Cardiac fibroblast (primary cell): Measurements from ENCODE around the gene RREB1.

Experiments used
- DNase-seq, 2 donors: peaks; one replicate each; pipeline versions ENCODE4 v3.0.0 to v3.0.0-alpha.2; 2010; ENCODE audit warnings: low read depth in 2 of 2
- H3K4me3 ChIP-seq, 2 donors: replicated peaks in 1 of 2; 1 replicate in 1 of 2; 2 replicates in 1 of 2; pipeline ENCODE4 v1.5.1; 2011; ENCODE audit warnings: low read depth in 2 of 2, low read length in 2 of 2, mild to moderate bottlenecking in 2 of 2, moderate library complexity in 1 of 2
- TF ChIP-seq, protein P1 (sequence below): IDR thresholded peaks from one replicate; pipeline ENCODE4 v1.5.1; 2011; ENCODE audit warnings: low read depth, mild to moderate bottlenecking, low read length, inconsistent platforms

The RREB1 gene

DNA sequence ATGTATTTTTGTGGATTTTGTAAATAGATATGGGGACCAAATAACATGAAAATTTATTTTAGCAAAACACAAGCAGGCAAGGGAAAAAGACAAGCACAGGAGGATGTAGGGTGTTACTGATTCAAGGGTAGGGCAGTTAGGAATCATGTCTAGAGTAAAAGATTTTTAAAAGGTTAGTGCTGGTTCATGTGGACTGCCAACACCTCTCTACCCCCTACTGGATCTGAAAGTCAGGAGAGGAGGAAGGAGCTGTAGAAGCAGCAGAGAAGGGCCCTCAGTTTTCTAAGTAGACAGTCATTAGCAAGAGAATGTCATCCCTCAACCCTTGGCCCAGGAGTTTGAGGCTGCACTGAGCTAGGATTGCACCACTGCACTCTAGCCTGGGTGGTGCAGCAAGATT lies 95.2 kb downstream of the RREB1 start:
- no peak overlapping the region for H3K4me3 ChIP-seq
- TF ChIP-seq, protein P1, sequence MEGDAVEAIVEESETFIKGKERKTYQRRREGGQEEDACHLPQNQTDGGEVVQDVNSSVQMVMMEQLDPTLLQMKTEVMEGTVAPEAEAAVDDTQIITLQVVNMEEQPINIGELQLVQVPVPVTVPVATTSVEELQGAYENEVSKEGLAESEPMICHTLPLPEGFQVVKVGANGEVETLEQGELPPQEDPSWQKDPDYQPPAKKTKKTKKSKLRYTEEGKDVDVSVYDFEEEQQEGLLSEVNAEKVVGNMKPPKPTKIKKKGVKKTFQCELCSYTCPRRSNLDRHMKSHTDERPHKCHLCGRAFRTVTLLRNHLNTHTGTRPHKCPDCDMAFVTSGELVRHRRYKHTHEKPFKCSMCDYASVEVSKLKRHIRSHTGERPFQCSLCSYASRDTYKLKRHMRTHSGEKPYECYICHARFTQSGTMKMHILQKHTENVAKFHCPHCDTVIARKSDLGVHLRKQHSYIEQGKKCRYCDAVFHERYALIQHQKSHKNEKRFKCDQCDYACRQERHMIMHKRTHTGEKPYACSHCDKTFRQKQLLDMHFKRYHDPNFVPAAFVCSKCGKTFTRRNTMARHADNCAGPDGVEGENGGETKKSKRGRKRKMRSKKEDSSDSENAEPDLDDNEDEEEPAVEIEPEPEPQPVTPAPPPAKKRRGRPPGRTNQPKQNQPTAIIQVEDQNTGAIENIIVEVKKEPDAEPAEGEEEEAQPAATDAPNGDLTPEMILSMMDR: no peak
- no peak for DNase-seq

DNA sequence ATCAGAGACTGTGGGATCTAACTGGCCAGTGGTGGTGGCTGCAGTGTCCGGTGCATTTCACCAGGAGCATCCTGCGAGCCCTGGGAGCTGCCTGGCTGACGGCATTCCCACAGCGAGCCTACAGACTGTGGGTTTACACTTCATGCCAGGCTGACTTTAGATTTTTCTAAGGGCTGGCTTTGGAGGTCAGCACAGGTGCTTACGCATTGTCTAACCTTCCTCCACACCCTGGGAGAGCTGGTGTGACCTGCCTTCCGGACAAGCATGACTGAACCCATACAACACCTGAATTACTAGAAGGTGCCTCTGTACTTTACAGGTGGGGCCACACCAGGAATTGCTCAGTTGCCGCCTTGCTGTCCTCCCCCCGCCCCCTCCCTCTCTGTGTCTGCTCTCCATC lies 96.2 kb downstream of the RREB1 start:
- H3K4me3 ChIP-seq: no peak overlapping the region
- DNase-seq: no peak
- TF ChIP-seq, protein P1: no peak

DNA sequence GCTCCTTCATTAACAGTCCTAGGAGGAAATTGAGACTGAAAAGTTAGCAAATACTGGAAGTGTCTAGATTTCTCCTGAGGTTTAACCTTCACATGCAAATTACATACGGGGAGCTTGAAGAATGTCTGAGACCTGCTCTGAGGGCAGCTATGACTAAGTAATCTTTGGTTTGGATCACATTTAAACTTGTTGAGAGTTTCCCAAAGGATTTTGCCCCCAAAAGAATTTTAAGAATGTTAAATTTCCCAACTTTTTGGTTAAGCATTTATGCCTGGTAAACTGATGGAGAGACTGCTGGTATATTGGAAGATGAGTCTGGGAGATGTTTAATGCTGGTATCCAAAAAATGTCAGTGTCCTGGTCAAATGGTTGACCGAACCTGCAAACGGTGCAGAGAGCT lies 97.0 kb downstream of the RREB1 start:
- DNase-seq: peak in 1 of 2 donors; percentile 10
- H3K4me3 ChIP-seq: no peak overlapping the region
- TF ChIP-seq, protein P1: no peak

DNA sequence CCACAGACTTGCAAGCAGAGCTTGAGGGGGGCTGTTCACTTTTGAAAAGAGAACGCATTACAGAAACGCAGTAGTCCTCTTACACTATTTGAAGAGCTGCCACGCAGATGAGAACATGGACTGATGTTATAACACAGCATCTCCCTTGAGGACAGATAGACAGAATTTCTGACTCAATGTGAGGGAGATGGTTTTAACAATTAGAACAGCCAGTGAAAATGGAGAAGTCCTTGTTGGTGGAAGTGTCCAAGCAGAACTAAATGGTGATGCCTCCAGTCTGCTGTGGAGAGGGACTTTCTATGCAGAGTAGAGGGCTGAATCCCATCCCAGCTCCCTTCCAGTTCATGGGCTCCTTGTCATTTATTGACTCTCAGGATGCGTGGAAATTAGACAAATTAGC lies 100.0 kb downstream of the RREB1 start:
- no peak overlapping the region for H3K4me3 ChIP-seq
- TF ChIP-seq, protein P1: no peak
- no peak for DNase-seq

DNA sequence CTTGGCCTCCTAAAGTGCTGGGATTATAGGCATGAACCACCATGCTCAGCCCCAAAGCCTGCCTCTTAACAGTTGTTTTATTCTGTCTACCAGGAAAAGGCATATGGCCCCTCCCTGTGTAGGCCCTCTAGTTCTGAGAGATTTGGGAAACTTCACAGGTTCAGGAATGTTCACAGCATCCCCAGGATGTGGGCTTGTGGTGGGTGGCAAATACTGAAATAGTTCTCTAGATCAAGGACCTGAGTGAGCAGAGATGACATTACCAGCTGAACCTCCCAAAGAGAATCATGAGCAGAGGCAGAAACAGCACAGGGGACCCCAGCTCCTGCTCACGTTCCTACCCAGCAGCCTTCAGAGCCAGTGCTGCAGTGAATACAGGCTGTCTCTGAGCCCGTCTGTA lies 105.7 kb downstream of the RREB1 start:
- TF ChIP-seq, protein P1: no peak
- DNase-seq: no peak

DNA sequence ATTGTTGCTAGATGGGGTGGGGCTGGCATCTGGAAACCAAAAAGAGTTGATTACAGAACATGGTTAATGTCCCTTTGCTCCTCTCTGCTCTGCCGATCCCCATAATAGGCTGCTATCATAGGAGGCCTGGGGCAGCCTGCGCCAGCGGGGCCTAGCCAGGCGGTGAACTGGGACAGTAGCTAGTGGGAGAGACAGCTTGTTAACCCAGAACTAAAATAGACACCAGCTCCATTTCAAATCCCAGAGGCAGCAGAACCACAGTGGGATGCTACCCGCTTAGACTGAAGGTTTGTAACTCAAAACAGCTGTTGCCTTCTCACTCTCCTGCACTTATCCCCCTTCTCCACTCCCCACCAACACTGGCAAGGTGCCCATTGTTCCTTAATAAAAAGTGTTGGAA lies 106.7 kb downstream of the RREB1 start:
- DNase-seq: no peak
- TF ChIP-seq, protein P1: no peak
- H3K4me3 ChIP-seq: no peak overlapping the region

More for the DNA sequence above, 105.7 kb downstream of the RREB1 start:
- H3K4me3 ChIP-seq: no peak overlapping the region

DNA sequence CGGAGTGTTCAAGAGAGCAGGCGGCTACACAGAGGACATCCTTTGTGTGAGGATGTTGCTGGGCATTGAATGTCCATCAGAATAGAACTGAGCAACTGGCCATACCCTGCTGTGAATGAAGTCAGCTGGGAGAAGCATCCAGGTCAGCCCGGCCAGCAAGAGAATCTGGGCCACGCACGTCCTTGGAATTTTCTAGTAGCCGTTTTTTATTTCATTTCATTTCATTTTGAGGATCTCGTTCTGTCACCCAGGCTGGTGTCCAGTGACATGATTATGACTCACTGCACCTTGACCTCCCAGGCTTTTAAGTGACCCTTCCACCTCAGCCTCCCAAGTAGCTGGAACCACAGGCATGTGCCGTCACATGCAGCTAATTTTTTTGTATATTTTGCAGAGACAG lies 107.4 kb downstream of the RREB1 start:
- H3K4me3 ChIP-seq: no peak overlapping the region
- peak in 1 of 2 donors; percentile 32 for DNase-seq
- TF ChIP-seq, protein P1: no peak
